Keratinocyte (primary cell): ENCODE results near the gene RGPD4. TPM values are rescaled to one million over a fixed set of nuclear protein-coding genes. Genes with fewer than 3 reads are reported as not detected.

ENCODE experiments used
- DNase-seq: peaks from one replicate; pipeline ENCODE4 v3.0.0-alpha.2; 2011; ENCODE audit warnings: low read depth, missing footprints, low spot score
- FAIRE-seq: peaks from 2 replicates; lab custom pipeline; 2011; peaks lifted over from hg19 to GRCh38; lab: Jason Lieb, UNC
- H2AFZ ChIP-seq: 2 replicates; pipeline ENCODE4 v1.6.0; 2012; ENCODE audit warnings: low read length, control low read depth, inconsistent platforms; ENCODE audit not compliant: control insufficient read depth
- H3K27ac ChIP-seq: 2 replicates; pipeline ENCODE4 v1.5.1; 2011; ENCODE audit warnings: low read length; ENCODE audit not compliant: control insufficient read depth, insufficient read depth
- H3K27me3 ChIP-seq: 3 replicates; pipeline ENCODE4 v1.6.0; 2011; ENCODE audit warnings: low read length; ENCODE audit not compliant: control insufficient read depth, insufficient read depth; ENCODE audit errors: extremely low read depth
- H3K36me3 ChIP-seq, 2 experiments: 2 replicates in 1 of 2; 3 replicates in 1 of 2; pipeline ENCODE4 v1.5.1; 2011; ENCODE audit warnings: low read length in 2 of 2, mild to moderate bottlenecking in 1 of 2; ENCODE audit not compliant: control insufficient read depth in 2 of 2, insufficient read depth in 2 of 2; ENCODE audit errors: extremely low read depth in 1 of 2
- H3K4me1 ChIP-seq: 3 replicates; pipeline ENCODE4 v1.5.1; 2011; ENCODE audit warnings: low read length; ENCODE audit not compliant: control insufficient read depth, insufficient read depth; ENCODE audit errors: extremely low read depth
- H3K4me2 ChIP-seq: 3 replicates; pipeline ENCODE4 v1.6.0; 2011; ENCODE audit warnings: low read depth, low read length; ENCODE audit not compliant: control insufficient read depth, insufficient read depth; ENCODE audit errors: extremely low read depth
- H3K4me3 ChIP-seq, 3 experiments: fragments of 200-600 bp in 1 of 3; sonication (generic) in 1 of 3; 2 replicates in 2 of 3; 3 replicates in 1 of 3; pipeline ENCODE4 v1.5.1; 2011 to 2016; ENCODE audit warnings: low read length in 3 of 3, mild to moderate bottlenecking in 3 of 3, control low read depth in 2 of 3, inconsistent platforms in 1 of 3, low read depth in 1 of 3, mixed read lengths in 1 of 3, mixed run types in 1 of 3, moderate library complexity in 1 of 3; ENCODE audit not compliant: control insufficient read depth in 2 of 3, insufficient read depth in 2 of 3; ENCODE audit errors: extremely low read depth in 1 of 3
- H3K79me2 ChIP-seq: 2 replicates; pipeline ENCODE4 v1.6.0; 2012; ENCODE audit warnings: low read length; ENCODE audit not compliant: control insufficient read depth, insufficient read depth
- H3K9ac ChIP-seq: 3 replicates; pipeline ENCODE4 v1.6.0; 2011; ENCODE audit warnings: low read length; ENCODE audit not compliant: control insufficient read depth, insufficient read depth; ENCODE audit errors: extremely low read depth
- H3K9me1 ChIP-seq: 3 replicates; pipeline ENCODE4 v1.6.0; 2011; ENCODE audit warnings: low read length; ENCODE audit not compliant: control insufficient read depth, insufficient read depth; ENCODE audit errors: extremely low read depth
- H3K9me3 ChIP-seq: 2 replicates; pipeline ENCODE4 v1.5.1; 2012; ENCODE audit warnings: low read depth, low read length; ENCODE audit not compliant: control insufficient read depth
- H4K20me1 ChIP-seq: 3 replicates; pipeline ENCODE4 v1.6.0; 2011; ENCODE audit warnings: low read length; ENCODE audit not compliant: control insufficient read depth, insufficient read depth; ENCODE audit errors: extremely low read depth
- CTCF ChIP-seq, 3 experiments: IDR thresholded peaks in 1 of 3; conservative IDR thresholded peaks in 1 of 3; optimal IDR thresholded peaks in 1 of 3; 2 replicates in 2 of 3; 3 replicates in 1 of 3; pipeline versions ENCODE3 to v1.5.1; 2011; ENCODE audit warnings: low read length in 3 of 3, mild to moderate bottlenecking in 3 of 3, moderate library complexity in 2 of 3, control low read depth in 1 of 3, inconsistent platforms in 1 of 3; ENCODE audit not compliant: insufficient read depth in 2 of 3; ENCODE audit errors: extremely low read depth in 1 of 3
- EZH2 ChIP-seq: IDR thresholded peaks from one replicate; pipeline ENCODE4 v1.6.1; 2012; ENCODE audit warnings: inconsistent platforms, mild to moderate bottlenecking, low read length, moderate library complexity
- dilution Hi-C: fragments of 300-500 bp; cut with MboI; formaldehyde crosslinking; loops from one replicate; pipeline ENCODE4 v1.7.0; 2020; ENCODE audit warnings: low sequenced_read_pairs; ENCODE audit not compliant: extremely low pct_ligation_motif_present
- polyA plus RNA-seq, 5 experiments: library from polyadenylated mRNA; depleted of rRNA in 3 of 5; stranded (reverse) in 3 of 5; stranded (forward) in 1 of 5; unstranded in 1 of 5; fragments of >200 nt; gene quantifications; 1 replicate in 1 of 5; 2 replicates in 3 of 5; 3 replicates in 1 of 5; pipeline versions ENCODE4 v1.2.1 to v1.2.3, GENCODE V29; 2011 to 2012; ENCODE audit warnings: missing spikeins in 2 of 5, low read depth in 1 of 5, low replicate concordance in 1 of 5

The RGPD4 gene
- polyA plus RNA-seq, 1 donor (not counting 4 experiments of a cell fraction or from before 2014, with no cell fraction given) = 0.03 TPM

GRCh38 chr2:107807988-107808387, 18.7 kb upstream of the RGPD4 start:
- TF ChIP-seq CTCF (optimal IDR thresholded peaks at IDR 0.05 in 1 of 3, IDR thresholded peaks at IDR 0.05 in 1 of 3, conservative IDR thresholded peaks at IDR 0.05 in 1 of 3; ENCODE audit: extremely low read depth in 1 of 3, insufficient read depth in 2 of 3, low read length in 3 of 3) = no peak
- no peak for TF ChIP-seq EZH2
- Histone ChIP-seq H3K27ac (no peak overlapping the region), H4K20me1 (no peaks in the 10 kb centered on the region), H3K9ac (no peak overlapping the region), H3K79me2 (no peaks in the 10 kb centered on the region), H3K36me3 (no peaks in the 10 kb centered on the region), H3K4me3 (no peak overlapping the region), H3K4me1 (no peaks in the 10 kb centered on the region), H3K27me3 (no peaks in the 10 kb centered on the region), H3K9me3 (no peaks in the 10 kb centered on the region), H3K9me1 (no peaks in the 10 kb centered on the region), H2AFZ (no peak overlapping the region), H3K4me2 (no peak overlapping the region)
- no peak for DNase-seq
- FAIRE-seq = no peak
- dilution Hi-C loops = no loop called here

GRCh38 chr2:107808959-107809358, 17.7 kb upstream of the RGPD4 start:
- Histone ChIP-seq H4K20me1 (no peaks in the 10 kb centered on the region), H3K27ac (no peak overlapping the region), H2AFZ (no peak overlapping the region), H3K27me3 (no peaks in the 10 kb centered on the region), H3K36me3 (no peaks in the 10 kb centered on the region), H3K4me2 (no peak overlapping the region), H3K9me1 (no peaks in the 10 kb centered on the region), H3K9me3 (no peaks in the 10 kb centered on the region), H3K4me1 (no peaks in the 10 kb centered on the region), H3K9ac (no peak overlapping the region), H3K4me3 (no peak overlapping the region), H3K79me2 (no peaks in the 10 kb centered on the region)
- dilution Hi-C loops = no loop called here
- FAIRE-seq (no peak), DNase-seq (no peak)
- no peak for TF ChIP-seq EZH2
- no peak for TF ChIP-seq CTCF (optimal IDR thresholded peaks at IDR 0.05 in 1 of 3, IDR thresholded peaks at IDR 0.05 in 1 of 3, conservative IDR thresholded peaks at IDR 0.05 in 1 of 3; ENCODE audit: extremely low read depth in 1 of 3, insufficient read depth in 2 of 3, low read length in 3 of 3)
